Measurements from ENCODE around the gene DTNBP1. TPM values are rescaled to one million over a fixed set of nuclear protein-coding genes. Genes with fewer than 3 reads are reported as not detected.

DTNBP1 gene
- total and polyA plus RNA-seq, 2 experiments from 2014 or later: 0.32 to 15.8 TPM

GRCh38 chr6:15596186-15596896 lies 66.5 kb downstream of the DTNBP1 start:
- TF ChIP-seq EZH2 (IDR thresholded peaks at IDR 0.05; ENCODE audit: insufficient read depth, poor library complexity, severe bottlenecking) (no peak), EZH2phosphoT487 (IDR thresholded peaks at IDR 0.05; ENCODE audit: insufficient read depth, low read depth) (no peak)
- Histone ChIP-seq H3K27ac (no peak overlapping the region), H3K27me3 (replicated peaks; ENCODE audit: insufficient read depth) (no peaks in the 10 kb centered on the region), H3F3A (ENCODE audit: insufficient read depth) (no peaks in the 10 kb centered on the region), H3K9me2 (ENCODE audit: insufficient read depth) (no peaks in the 10 kb centered on the region), H4K20me1 (ENCODE audit: insufficient read depth) (no peaks in the 10 kb centered on the region), H3K9ac (no peak overlapping the region), H3K79me2 (ENCODE audit: insufficient read depth) (no peaks in the 10 kb centered on the region), H2AFZ (no peak overlapping the region), H3K4me3 (no peak overlapping the region), H3K9me3 (ENCODE audit: low read depth) (no peaks in the 10 kb centered on the region), H3K4me2 (ENCODE audit: unreplicated experiment) (no peak overlapping the region), H3K36me3 (ENCODE audit: low read depth) (no peaks in the 10 kb centered on the region), H3K4me1 (ENCODE audit: insufficient read depth) (no peaks in the 10 kb centered on the region)
- 92 to 96% methylated on average over 9 of the region's 9 CpGs for WGBS, 2 experiments (ENCODE audit: low coverage in 1 of 2, low lambda C conversion rate in 2 of 2, missing lambda C conversion rate in 2 of 2)
- in situ Hi-C loops (cut with MboI): no loop called here
- DNase-seq: no peak

DNA sequence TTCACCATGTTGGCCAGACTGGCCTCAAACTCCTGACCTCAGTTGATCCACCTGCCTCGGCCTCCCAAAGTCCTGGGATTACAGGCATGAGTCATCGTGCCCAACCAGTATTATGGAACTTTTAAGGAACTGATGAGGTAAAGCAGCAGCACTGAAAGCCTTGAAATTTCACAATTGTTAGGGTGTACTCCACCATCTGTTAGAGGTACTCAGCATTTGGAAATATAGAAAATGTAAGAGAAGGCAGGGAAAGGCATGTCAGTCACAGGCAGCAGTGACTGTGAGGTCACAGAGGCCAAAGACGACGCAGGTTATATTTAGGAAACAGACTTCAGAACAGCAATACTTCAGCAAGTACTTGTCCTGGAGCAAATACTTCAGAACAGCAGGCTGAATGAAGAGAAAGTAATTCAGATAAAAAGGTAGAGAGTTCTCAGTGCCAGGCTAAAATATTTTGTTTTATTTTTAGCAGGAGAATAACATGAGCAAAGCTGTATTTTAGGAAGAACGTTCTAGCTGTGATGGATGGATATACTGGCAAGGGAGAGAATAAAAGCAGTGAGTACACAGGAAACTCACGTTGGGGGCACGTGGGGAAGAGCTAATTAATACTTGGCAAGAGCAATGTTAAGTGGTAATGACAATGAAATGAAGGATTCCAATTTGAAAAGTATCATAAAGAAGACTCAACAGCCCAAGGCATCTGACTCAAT lies 67.2 kb downstream of the DTNBP1 start:
- H3K4me2 ChIP-seq (ENCODE audit: unreplicated experiment): no peak overlapping the region
- no peak overlapping the region for H3K9ac ChIP-seq
- no peaks in the 10 kb centered on the region for H3F3A ChIP-seq (ENCODE audit: insufficient read depth)
- H2AFZ ChIP-seq: no peak overlapping the region
- H3K4me3 ChIP-seq: no peak overlapping the region
- no peaks in the 10 kb centered on the region for H3K36me3 ChIP-seq (ENCODE audit: low read depth)
- no peak for DNase-seq
- WGBS, 2 experiments (ENCODE audit: low coverage in 1 of 2, low lambda C conversion rate in 2 of 2, missing lambda C conversion rate in 2 of 2): 91 to 92% methylated on average over 7 of the region's 7 CpGs
- H3K9me3 ChIP-seq (ENCODE audit: low read depth): no peaks in the 10 kb centered on the region
- H3K79me2 ChIP-seq (ENCODE audit: insufficient read depth): no peaks in the 10 kb centered on the region
- no peaks in the 10 kb centered on the region for H3K4me1 ChIP-seq (ENCODE audit: insufficient read depth)
- H3K27me3 ChIP-seq (replicated peaks; ENCODE audit: insufficient read depth): no peaks in the 10 kb centered on the region
- TF ChIP-seq EZH2phosphoT487 (IDR thresholded peaks at IDR 0.05; ENCODE audit: insufficient read depth, low read depth): no peak
- no peak for TF ChIP-seq EZH2 (IDR thresholded peaks at IDR 0.05; ENCODE audit: insufficient read depth, poor library complexity, severe bottlenecking)
- no peak overlapping the region for H3K27ac ChIP-seq
- no peaks in the 10 kb centered on the region for H4K20me1 ChIP-seq (ENCODE audit: insufficient read depth)
- in situ Hi-C loops (cut with MboI): no loop called here
- H3K9me2 ChIP-seq (ENCODE audit: insufficient read depth): no peaks in the 10 kb centered on the region

DNA sequence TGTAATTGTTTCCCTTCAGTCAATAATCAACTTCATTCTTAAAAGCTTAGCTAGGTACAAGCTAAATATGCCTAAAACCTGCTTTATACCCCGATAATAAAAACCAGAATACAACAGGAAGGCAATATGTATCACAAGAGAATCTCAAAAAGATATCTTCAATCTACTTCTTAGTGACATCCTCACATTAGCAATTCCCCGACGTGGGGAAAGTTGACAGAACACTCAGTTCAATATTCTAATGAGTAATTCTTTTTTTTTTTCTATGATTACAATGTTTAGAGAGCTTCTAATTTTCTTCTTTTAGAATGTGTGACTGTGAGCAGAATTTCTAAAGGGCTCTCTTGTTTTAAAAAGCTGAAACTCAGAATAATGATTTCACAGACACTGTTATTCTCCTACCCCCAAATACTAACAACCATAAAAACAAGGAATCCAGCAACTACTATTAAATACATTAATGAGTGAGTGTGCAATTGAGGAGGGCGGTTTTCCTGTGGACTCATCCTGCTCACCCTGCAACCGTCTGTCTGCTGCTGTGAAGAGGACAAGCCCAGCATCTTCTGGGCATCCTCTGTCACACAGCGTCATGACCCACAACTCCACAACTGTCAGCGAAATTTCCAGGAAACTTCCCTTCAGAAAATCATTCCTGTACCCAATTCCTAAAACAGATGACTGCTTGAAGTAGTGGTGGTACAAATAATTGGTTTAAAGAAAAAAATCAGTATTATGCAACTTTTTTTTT lies 68.1 kb downstream of the DTNBP1 start:
- 0 out of 2 replicates have a peak, but pooled peaks cover under 1% of the 10 kb centered on the region for H3F3A ChIP-seq (ENCODE audit: insufficient read depth)
- no peaks in the 10 kb centered on the region for H3K36me3 ChIP-seq (ENCODE audit: low read depth)
- H2AFZ ChIP-seq: no peak overlapping the region
- no peak for DNase-seq
- H3K9me2 ChIP-seq (ENCODE audit: insufficient read depth): no peaks in the 10 kb centered on the region
- no peak overlapping the region for H3K27ac ChIP-seq
- no peaks in the 10 kb centered on the region for H3K4me1 ChIP-seq (ENCODE audit: insufficient read depth)
- WGBS, 2 experiments (ENCODE audit: low coverage in 1 of 2, low lambda C conversion rate in 2 of 2, missing lambda C conversion rate in 2 of 2): 87 to 92% methylated on average over 7 of the region's 7 CpGs
- H3K9ac ChIP-seq: no peak overlapping the region
- no peak for TF ChIP-seq EZH2 (IDR thresholded peaks at IDR 0.05; ENCODE audit: insufficient read depth, poor library complexity, severe bottlenecking)
- TF ChIP-seq EZH2phosphoT487 (IDR thresholded peaks at IDR 0.05; ENCODE audit: insufficient read depth, low read depth): no peak
- in situ Hi-C loops (cut with MboI): no loop called here
- H3K79me2 ChIP-seq (ENCODE audit: insufficient read depth): no peaks in the 10 kb centered on the region
- no peak overlapping the region for H3K4me2 ChIP-seq (ENCODE audit: unreplicated experiment)
- H3K9me3 ChIP-seq (ENCODE audit: low read depth): no peaks in the 10 kb centered on the region
- no peaks in the 10 kb centered on the region for H4K20me1 ChIP-seq (ENCODE audit: insufficient read depth)
- no peaks in the 10 kb centered on the region for H3K27me3 ChIP-seq (replicated peaks; ENCODE audit: insufficient read depth)
- no peak overlapping the region for H3K4me3 ChIP-seq

DNA sequence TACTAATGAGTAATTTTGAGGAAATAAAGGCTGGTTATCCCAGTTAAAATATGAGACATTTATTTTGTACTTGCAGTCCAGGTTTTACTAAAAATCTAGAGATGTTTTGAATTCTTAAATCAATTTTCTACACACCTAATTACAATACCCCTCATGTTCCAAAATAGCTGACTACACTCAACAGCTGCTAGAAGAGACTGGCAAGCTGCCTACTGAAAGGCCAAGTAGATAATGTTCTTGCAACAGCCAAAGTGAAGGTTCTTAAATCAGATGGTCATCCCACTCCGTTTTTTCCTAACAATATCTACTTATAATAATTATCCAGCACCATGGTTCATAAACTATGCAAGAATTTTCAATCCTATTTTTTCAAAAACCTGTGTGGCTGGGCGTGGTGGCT lies 69.0 kb downstream of the DTNBP1 start:
- H3F3A ChIP-seq (ENCODE audit: insufficient read depth): 0 out of 2 replicates have a peak, but pooled peaks cover 6% of the 10 kb centered on the region
- no peaks in the 10 kb centered on the region for H3K36me3 ChIP-seq (ENCODE audit: low read depth)
- no peaks in the 10 kb centered on the region for H3K9me2 ChIP-seq (ENCODE audit: insufficient read depth)
- H3K4me3 ChIP-seq: no peak overlapping the region
- H3K9ac ChIP-seq: no peak overlapping the region
- H3K27ac ChIP-seq: no peak overlapping the region
- DNase-seq: no peak
- H3K4me2 ChIP-seq (ENCODE audit: unreplicated experiment): no peak overlapping the region
- no peaks in the 10 kb centered on the region for H3K79me2 ChIP-seq (ENCODE audit: insufficient read depth)
- H2AFZ ChIP-seq: no peak overlapping the region
- no peaks in the 10 kb centered on the region for H3K27me3 ChIP-seq (replicated peaks; ENCODE audit: insufficient read depth)
- no peaks in the 10 kb centered on the region for H3K9me3 ChIP-seq (ENCODE audit: low read depth)
- H4K20me1 ChIP-seq (ENCODE audit: insufficient read depth): no peaks in the 10 kb centered on the region
- peaks cover 4% of the 10 kb centered on the region; the same call in 1 of the 2 replicates for H3K4me1 ChIP-seq (ENCODE audit: insufficient read depth)
- TF ChIP-seq EZH2phosphoT487 (IDR thresholded peaks at IDR 0.05; ENCODE audit: insufficient read depth, low read depth) (no peak), EZH2 (IDR thresholded peaks at IDR 0.05; ENCODE audit: insufficient read depth, poor library complexity, severe bottlenecking) (no peak)
- 89 to 92% methylated on average over 2 of the region's 2 CpGs for WGBS, 2 experiments (ENCODE audit: low coverage in 1 of 2, low lambda C conversion rate in 2 of 2, missing lambda C conversion rate in 2 of 2)
- in situ Hi-C loops (cut with MboI): no loop called here

Measured in GM23248 (cell line).